HepG2 (cell line): ENCODE results near the gene TTBK1. TPM values are rescaled to one million over a fixed set of nuclear protein-coding genes. Genes with fewer than 3 reads are reported as not detected.
A peak's percentile ranks its signal among the peaks of the same experiment; 100 is the strongest.

Experiments
- ESRRA ChIP-seq: sonication (generic); formaldehyde crosslinking; IDR thresholded peaks from 2 replicates; pipeline ENCODE4 v1.5.1; 2020; ENCODE audit warnings: mild to moderate bottlenecking, low read depth, missing genetic modification reagents
- FOXA3 ChIP-seq: IDR thresholded peaks from 2 replicates; pipeline ENCODE4 v1.6.1; 2016; ENCODE audit warnings: missing genetic modification reagents, missing compliant biosample characterization
- GLI4 ChIP-seq: sonication (generic); formaldehyde crosslinking; IDR thresholded peaks from 2 replicates; pipeline ENCODE4 v1.5.1; 2020; ENCODE audit warnings: missing genetic modification reagents, mild to moderate bottlenecking, moderate library complexity, borderline replicate concordance
- HMG20B ChIP-seq: conservative IDR thresholded peaks from 2 replicates; pipeline ENCODE4 v1.6.1; 2016; ENCODE audit warnings: missing genetic modification reagents, missing compliant biosample characterization
- HNF4A ChIP-seq: sonication (generic); formaldehyde crosslinking; IDR thresholded peaks from 2 replicates; pipeline ENCODE4 v1.4.0; 2020; ENCODE audit warnings: missing genetic modification reagents
- MIXL1 ChIP-seq: IDR thresholded peaks from 2 replicates; pipeline ENCODE4 v1.6.1; 2016
- MTA3 ChIP-seq: sonication (generic); formaldehyde crosslinking; IDR thresholded peaks from 2 replicates; pipeline ENCODE4 v1.4.0; 2020; ENCODE audit warnings: missing genetic modification reagents
- NCOA1 ChIP-seq: sonication (generic); formaldehyde crosslinking; IDR thresholded peaks from 2 replicates; pipeline ENCODE4 v1.9.0; 2021; ENCODE audit warnings: missing genetic modification reagents
- RARA ChIP-seq: IDR thresholded peaks from 2 replicates; pipeline ENCODE4 v1.6.1; 2016; ENCODE audit warnings: missing genetic modification reagents, missing compliant biosample characterization
- SCMH1 ChIP-seq: sonication (generic); formaldehyde crosslinking; IDR thresholded peaks from 2 replicates; pipeline ENCODE4 v1.9.0; 2021; ENCODE audit warnings: missing genetic modification reagents, mild to moderate bottlenecking, borderline replicate concordance
- TEAD3 ChIP-seq: optimal IDR thresholded peaks from 2 replicates; pipeline ENCODE3; 2016; ENCODE audit warnings: borderline replicate concordance
- TFDP2 ChIP-seq: sonication (generic); formaldehyde crosslinking; IDR thresholded peaks from 2 replicates; pipeline ENCODE4 v1.4.0; 2020; ENCODE audit warnings: missing genetic modification reagents
- ZBTB39 ChIP-seq: sonication (generic); formaldehyde crosslinking; IDR thresholded peaks from 2 replicates; pipeline ENCODE4 v1.5.0; 2020; ENCODE audit warnings: missing genetic modification reagents
- ZNF138 ChIP-seq: sonication (generic); formaldehyde crosslinking; IDR thresholded peaks from 2 replicates; pipeline ENCODE4 v1.5.0; 2020; ENCODE audit warnings: mild to moderate bottlenecking, low read depth, missing genetic modification reagents
- ZNF335 ChIP-seq: sonication (generic); formaldehyde crosslinking; IDR thresholded peaks from 2 replicates; pipeline ENCODE4 v1.4.0; 2020; ENCODE audit warnings: missing genetic modification reagents
- ZNF503 ChIP-seq: sonication (generic); formaldehyde crosslinking; IDR thresholded peaks from 2 replicates; pipeline ENCODE4 v1.4.0; 2020; ENCODE audit warnings: missing genetic modification reagents
- ZNF552 ChIP-seq: sonication (generic); formaldehyde crosslinking; IDR thresholded peaks from 2 replicates; pipeline ENCODE4 v1.9.0; 2022; ENCODE audit warnings: missing genetic modification reagents, mild to moderate bottlenecking, borderline replicate concordance
- ZNF616 ChIP-seq: sonication (generic); formaldehyde crosslinking; IDR thresholded peaks from 2 replicates; pipeline ENCODE4 v1.5.0; 2020; ENCODE audit warnings: low read depth, mild to moderate bottlenecking, missing genetic modification reagents
- ZNF678 ChIP-seq: sonication (generic); formaldehyde crosslinking; IDR thresholded peaks from 2 replicates; pipeline ENCODE4 v1.4.0; 2020; ENCODE audit warnings: mild to moderate bottlenecking, missing genetic modification reagents
- ZNF747 ChIP-seq: sonication (generic); formaldehyde crosslinking; IDR thresholded peaks from 2 replicates; pipeline ENCODE4 v1.8.1; 2023; ENCODE audit warnings: missing genetic modification reagents, mild to moderate bottlenecking, borderline replicate concordance
- polyA plus RNA-seq, 8 experiments: library from polyadenylated mRNA; depleted of rRNA in 3 of 8; stranded (reverse) in 7 of 8; unstranded in 1 of 8; fragments of >200 nt; fragmentation: Illumina TruSeq in 4 of 8; extraction: Trizol in 4 of 8; gene quantifications; 2 replicates each; pipeline versions ENCODE4 v1.2.1 to v1.2.3, GENCODE V29; 2011 to 2016; ENCODE audit warnings: low read depth in 4 of 8, missing spikeins in 1 of 8, mixed read lengths in 1 of 8; ENCODE audit not compliant: insufficient read depth in 1 of 8
- total RNA-seq, 5 experiments: library from RNA; depleted of rRNA; stranded (reverse); fragments of >200 nt; fragmentation: Illumina TruSeq; extraction: Trizol; gene quantifications; 2 replicates each; pipeline ENCODE4 v1.2.3, GENCODE V29; 2016; ENCODE audit warnings: low read depth in 1 of 5

The TTBK1 gene
- total and polyA plus RNA-seq, 2 of the 13 experiments (the other 11 are each of a cell fraction or from before 2014, with no cell fraction given), result 0.24 to 0.33 TPM

- TF ChIP-seq HNF4A (CRISPR knock-in tag) (peak; percentile 97), SCMH1 (no peak), ZNF678 (CRISPR knock-in tag) (no peak), ZNF552 (CRISPR knock-in tag) (0 out of 2 replicates have a peak, but pooled peaks have one; percentile 6), TEAD3 (CRISPR knock-in tag) (peak; percentile 41), ZNF616 (CRISPR knock-in tag) (0 out of 2 replicates have a peak, but pooled peaks have one; percentile 53), FOXA3 (CRISPR knock-in tag) (peak; percentile 49; the same call in 1 of the 2 replicates), GLI4 (CRISPR knock-in tag) (0 out of 2 replicates have a peak, but pooled peaks have one; percentile 32), ZNF138 (CRISPR knock-in tag) (0 out of 2 replicates have a peak, but pooled peaks have one; percentile 24), TFDP2 (peak; percentile 46), ZNF335 (CRISPR knock-in tag) (0 out of 2 replicates have a peak, but pooled peaks have one; percentile 45), MIXL1 (CRISPR knock-in tag) (peak; percentile 91), NCOA1 (peak; percentile 71; the same call in 1 of the 2 replicates), ZNF747 (CRISPR knock-in tag) (peak; percentile 46; the same call in 1 of the 2 replicates), ZBTB39 (0 out of 2 replicates have a peak, but pooled peaks have one; percentile 51), RARA (CRISPR knock-in tag) (peak; percentile 83), ESRRA (peak; percentile 77), MTA3 (CRISPR knock-in tag) (0 out of 2 replicates have a peak, but pooled peaks have one; percentile 11), HMG20B (CRISPR knock-in tag) (0 out of 2 replicates have a peak, but pooled peaks have one; percentile 29), ZNF503 (0 out of 2 replicates have a peak, but pooled peaks have one; percentile 6)
Measured at GRCh38 chr6:43276577-43277305, 33.5 kb downstream of the TTBK1 start (continued).
